Colonic mucosa (tissue), 4 donors: ENCODE results near the gene SLC7A4. TPM values are rescaled to one million over a fixed set of nuclear protein-coding genes. Genes with fewer than 3 reads are reported as not detected.

Experiments
- DNase-seq: peaks from one replicate; pipeline ENCODE4 v3.0.0-alpha.2; 2020
- H3K27ac ChIP-seq: fragments of 200-600 bp; one replicate; pipeline ENCODE4 v1.8.0; 2021
- H3K27me3 ChIP-seq: fragments of 200-600 bp; one replicate; pipeline ENCODE4 v1.8.0; 2021
- H3K36me3 ChIP-seq: fragments of 200-600 bp; one replicate; pipeline ENCODE4 v1.8.0; 2021
- H3K4me1 ChIP-seq: fragments of 200-600 bp; one replicate; pipeline ENCODE4 v1.8.0; 2021; ENCODE audit warnings: mild to moderate bottlenecking
- H3K4me3 ChIP-seq: fragments of 200-600 bp; one replicate; pipeline ENCODE4 v1.8.0; 2021
- H3K9ac ChIP-seq, 2 donors: one replicate each; pipeline ENCODE4 v1.7.0; 2013; ENCODE audit warnings: control low read depth in 2 of 2, low read depth in 2 of 2, low read length in 2 of 2
- H3K9me3 ChIP-seq: fragments of 200-600 bp; one replicate; pipeline ENCODE4 v1.8.0; 2021
- intact Hi-C: fragments of 100-400 bp; cut with DNase I; formaldehyde crosslinking; loops from one replicate; pipeline ENCODE4 v1.14.1; 2022
- total RNA-seq, 2 donors: library from RNA; stranded (reverse); fragmentation: NEBNext Ultra II Directional in 1 of 2; extraction: Animal tissue kit (Norgen Biotek cat#: 25700) in 1 of 2; gene quantifications; one replicate each; pipeline ENCODE4 v1.2.1, GENCODE V29; 2021
- TF ChIP-seq, protein P1 (sequence below): fragments of 200-600 bp; IDR thresholded peaks from one replicate; pipeline ENCODE4 v1.8.0; 2022; ENCODE audit warnings: antibody characterized with exemption, mild to moderate bottlenecking
- donor health status: healthy.
- donor health status: DM: no; HTN: no; CAD: no.
- donor health status: DM: no; HTN: no; CAD: no.

Gene SLC7A4
- total RNA-seq, 2 donors from 2014 or later: 3.3 to 3.9 TPM

DNA sequence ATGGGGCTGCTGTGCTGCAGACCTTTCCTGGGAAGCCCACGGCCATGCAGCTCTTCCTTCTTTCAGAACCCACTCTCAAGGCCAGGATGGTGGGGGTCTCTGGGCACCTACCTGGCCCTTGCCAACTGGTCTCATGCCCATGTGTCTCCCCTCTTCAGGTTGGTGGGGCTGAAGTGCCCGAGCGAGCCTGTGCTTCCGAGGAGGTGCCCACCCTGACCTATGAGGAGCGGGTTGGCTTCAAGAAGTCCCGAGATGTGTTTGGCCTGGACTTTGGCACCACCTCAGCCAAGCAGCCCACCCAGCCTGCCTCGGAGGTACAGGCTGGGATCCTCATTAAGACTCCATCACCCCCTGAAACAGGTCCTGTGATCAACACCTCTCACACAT lies 40.3 kb downstream of the SLC7A4 start:
- Histone ChIP-seq H3K36me3 (no peaks in the 10 kb centered on the region), H3K4me3 (no peak overlapping the region), H3K27ac (no peak overlapping the region), H3K9ac (no peak overlapping the region), H3K4me1 (no peaks in the 10 kb centered on the region), H3K9me3 (no peaks in the 10 kb centered on the region), H3K27me3 (no peaks in the 10 kb centered on the region)
- DNase-seq: no peak
- TF ChIP-seq, protein P1, sequence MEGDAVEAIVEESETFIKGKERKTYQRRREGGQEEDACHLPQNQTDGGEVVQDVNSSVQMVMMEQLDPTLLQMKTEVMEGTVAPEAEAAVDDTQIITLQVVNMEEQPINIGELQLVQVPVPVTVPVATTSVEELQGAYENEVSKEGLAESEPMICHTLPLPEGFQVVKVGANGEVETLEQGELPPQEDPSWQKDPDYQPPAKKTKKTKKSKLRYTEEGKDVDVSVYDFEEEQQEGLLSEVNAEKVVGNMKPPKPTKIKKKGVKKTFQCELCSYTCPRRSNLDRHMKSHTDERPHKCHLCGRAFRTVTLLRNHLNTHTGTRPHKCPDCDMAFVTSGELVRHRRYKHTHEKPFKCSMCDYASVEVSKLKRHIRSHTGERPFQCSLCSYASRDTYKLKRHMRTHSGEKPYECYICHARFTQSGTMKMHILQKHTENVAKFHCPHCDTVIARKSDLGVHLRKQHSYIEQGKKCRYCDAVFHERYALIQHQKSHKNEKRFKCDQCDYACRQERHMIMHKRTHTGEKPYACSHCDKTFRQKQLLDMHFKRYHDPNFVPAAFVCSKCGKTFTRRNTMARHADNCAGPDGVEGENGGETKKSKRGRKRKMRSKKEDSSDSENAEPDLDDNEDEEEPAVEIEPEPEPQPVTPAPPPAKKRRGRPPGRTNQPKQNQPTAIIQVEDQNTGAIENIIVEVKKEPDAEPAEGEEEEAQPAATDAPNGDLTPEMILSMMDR: no peak
- intact Hi-C loops: no loop called here

GRCh38 chr22:20991252-20992055 lies 40.9 kb downstream of the SLC7A4 start:
- no peaks in the 10 kb centered on the region for H3K4me1 ChIP-seq
- no peak overlapping the region for H3K27ac ChIP-seq
- H3K9ac ChIP-seq: no peak overlapping the region
- no peak overlapping the region for H3K4me3 ChIP-seq
- no peak for DNase-seq
- no peaks in the 10 kb centered on the region for H3K36me3 ChIP-seq
- TF ChIP-seq, protein P1: no peak
- no peaks in the 10 kb centered on the region for H3K27me3 ChIP-seq
- intact Hi-C loops: no loop called here
- no peaks in the 10 kb centered on the region for H3K9me3 ChIP-seq

- intact Hi-C loops: no loop called here
- H3K36me3 ChIP-seq: no peaks in the 10 kb centered on the region
Observed at GRCh38 chr22:20990184-20991180, 41.9 kb downstream of the SLC7A4 start.

DNA sequence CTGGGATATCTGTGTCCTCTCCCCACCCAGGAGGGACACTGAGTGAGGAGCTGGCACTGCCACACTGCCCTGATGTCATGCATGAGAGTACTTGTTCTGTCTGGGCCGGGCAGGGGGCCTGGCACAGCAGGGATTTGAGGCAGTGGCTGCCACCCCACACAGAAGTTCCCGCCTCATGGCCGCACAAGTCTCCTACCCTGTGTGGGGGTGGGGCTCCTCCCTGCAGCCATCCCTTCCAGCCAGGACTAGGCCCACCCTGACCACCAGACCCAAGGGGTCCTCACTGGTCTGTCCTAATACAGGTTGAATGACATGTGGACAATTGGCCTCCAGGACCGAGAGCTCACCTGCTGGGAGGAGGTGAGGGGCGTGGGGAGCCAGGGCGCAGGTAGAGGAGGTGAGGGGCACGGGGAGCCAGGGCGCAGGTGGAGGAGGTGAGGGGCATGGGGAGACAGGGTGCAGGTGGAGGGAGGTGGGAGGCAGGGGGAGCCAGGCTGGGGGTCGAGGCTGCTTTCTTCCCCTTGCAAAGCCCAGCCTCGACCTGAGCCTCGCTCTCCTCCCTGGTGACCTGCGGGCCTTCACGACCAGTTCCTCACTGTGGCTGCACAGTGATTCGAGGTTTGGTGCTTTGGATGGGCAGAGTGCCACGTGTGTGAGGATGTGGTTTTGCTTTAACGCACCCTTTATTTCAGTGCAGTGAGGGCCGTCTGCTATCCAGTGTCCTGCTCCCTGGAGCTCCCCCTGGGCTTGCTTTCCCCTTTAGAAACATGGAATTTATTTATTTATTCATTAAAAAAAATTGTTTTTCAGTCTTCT lies 42.8 kb downstream of the SLC7A4 start:
- no peaks in the 10 kb centered on the region for H3K36me3 ChIP-seq
- H3K27me3 ChIP-seq: no peaks in the 10 kb centered on the region
- no peaks in the 10 kb centered on the region for H3K9me3 ChIP-seq
- TF ChIP-seq, protein P1: no peak
- H3K9ac ChIP-seq: no peak overlapping the region
- intact Hi-C loops: no loop called here
- no peaks in the 10 kb centered on the region for H3K4me1 ChIP-seq
- no peak overlapping the region for H3K4me3 ChIP-seq
- H3K27ac ChIP-seq: no peak overlapping the region
- no peak for DNase-seq

More at GRCh38 chr22:20990184-20991180, 41.9 kb downstream of the SLC7A4 start:
- Histone ChIP-seq H3K4me1 (no peaks in the 10 kb centered on the region), H3K4me3 (no peak overlapping the region), H3K27ac (no peak overlapping the region), H3K9me3 (no peaks in the 10 kb centered on the region), H3K9ac (no peak overlapping the region), H3K27me3 (no peaks in the 10 kb centered on the region)
- DNase-seq: no peak
- TF ChIP-seq, protein P1: no peak
